ACC112 (cell line): Measurements from ENCODE around the gene SETMAR.

Experiments
- H2AFZ ChIP-seq: fragments of 200-600 bp; sonication (generic); one replicate; pipeline ENCODE4 v1.6.0; 2017; ENCODE audit warnings: antibody characterized with exemption, low read length; ENCODE audit not compliant: unreplicated experiment
- H3K27ac ChIP-seq: fragments of 200-600 bp; sonication (generic); 2 replicates; pipeline ENCODE4 v1.5.1; 2014; ENCODE audit warnings: low read depth, mild to moderate bottlenecking, antibody characterized with exemption, low read length, moderate library complexity
- H3K27me3 ChIP-seq: fragments of 200-600 bp; sonication (generic); 2 replicates; pipeline ENCODE4 v1.6.1; 2014; ENCODE audit warnings: mild to moderate bottlenecking, antibody characterized with exemption, low read length, moderate library complexity, mixed read lengths; ENCODE audit not compliant: insufficient read depth
- H3K36me3 ChIP-seq: fragments of 200-600 bp; sonication (generic); 2 replicates; pipeline ENCODE4 v1.6.1; 2016; ENCODE audit warnings: mild to moderate bottlenecking, antibody characterized with exemption, low read length, moderate library complexity, mixed read lengths; ENCODE audit not compliant: insufficient read depth
- H3K4me1 ChIP-seq: fragments of 200-600 bp; sonication (generic); one replicate; pipeline ENCODE4 v1.6.1; 2016; ENCODE audit warnings: low read length, mixed read lengths; ENCODE audit not compliant: insufficient read depth, unreplicated experiment, control insufficient read depth
- H3K4me3 ChIP-seq: fragments of 200-600 bp; sonication (generic); 2 replicates; pipeline ENCODE4 v1.5.1; 2014; ENCODE audit warnings: mild to moderate bottlenecking, low read depth, low read length
- H3K79me2 ChIP-seq: fragments of 200-600 bp; sonication (generic); one replicate; pipeline ENCODE4 v1.6.0; 2016; ENCODE audit warnings: low read length; ENCODE audit not compliant: control insufficient read depth, unreplicated experiment, insufficient read depth

The SETMAR gene

GRCh38 chr3:4303187-4304123 is at the start of gene SETMAR:
TSS of gene SETMAR (plus strand) at chr3:4303369. CDS start at chr3:4303371, 2 bp downstream.
- Histone ChIP-seq H3K79me2 (no peaks in the 10 kb centered on the region), H3K36me3 (no peaks in the 10 kb centered on the region)

DNA sequence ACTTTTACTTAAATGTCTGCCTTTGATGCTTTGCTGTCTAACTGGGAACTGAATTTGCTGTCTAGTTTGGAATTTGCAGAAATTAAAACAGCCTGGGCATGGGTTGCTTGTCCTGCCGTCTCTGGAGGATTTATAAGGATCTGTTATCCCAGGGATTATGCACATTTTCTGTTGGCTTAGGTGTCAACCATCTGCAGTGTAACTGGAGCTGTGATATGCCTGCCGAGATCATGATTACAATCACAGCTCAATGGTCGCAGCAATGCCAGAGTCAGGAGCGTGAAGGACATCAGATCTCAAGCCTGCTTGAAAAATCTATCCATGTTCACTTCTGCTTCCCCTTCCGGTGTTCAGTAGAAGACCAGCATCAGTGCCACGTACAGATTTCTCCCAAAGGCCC is 41.8 kb upstream of the SETMAR start:
- Histone ChIP-seq H3K4me1 (no peaks in the 10 kb centered on the region), H3K36me3 (no peaks in the 10 kb centered on the region), H3K79me2 (no peaks in the 10 kb centered on the region), H2AFZ (no peak overlapping the region), H3K27me3 (no peaks in the 10 kb centered on the region), H3K27ac (no peak overlapping the region), H3K4me3 (no peak overlapping the region)

More at GRCh38 chr3:4303187-4304123, at the start of gene SETMAR:
- Histone ChIP-seq H3K4me1 (no peaks in the 10 kb centered on the region), H3K4me3 (peak within 1 kb of the TSS; percentile 82), H3K27me3 (no peaks in the 10 kb centered on the region), H3K27ac (0 out of 2 replicates have a peak within 1 kb of the TSS, but pooled peaks have one; percentile 11), H2AFZ (peak within 1 kb of the TSS; percentile 81)

GRCh38 chr3:4264040-4264439 is 39.1 kb upstream of the SETMAR start:
- Histone ChIP-seq H3K4me1 (no peaks in the 10 kb centered on the region), H3K79me2 (no peaks in the 10 kb centered on the region), H3K27me3 (no peaks in the 10 kb centered on the region), H3K36me3 (no peaks in the 10 kb centered on the region), H3K27ac (no peak overlapping the region), H3K4me3 (no peak overlapping the region), H2AFZ (no peak overlapping the region)

DNA sequence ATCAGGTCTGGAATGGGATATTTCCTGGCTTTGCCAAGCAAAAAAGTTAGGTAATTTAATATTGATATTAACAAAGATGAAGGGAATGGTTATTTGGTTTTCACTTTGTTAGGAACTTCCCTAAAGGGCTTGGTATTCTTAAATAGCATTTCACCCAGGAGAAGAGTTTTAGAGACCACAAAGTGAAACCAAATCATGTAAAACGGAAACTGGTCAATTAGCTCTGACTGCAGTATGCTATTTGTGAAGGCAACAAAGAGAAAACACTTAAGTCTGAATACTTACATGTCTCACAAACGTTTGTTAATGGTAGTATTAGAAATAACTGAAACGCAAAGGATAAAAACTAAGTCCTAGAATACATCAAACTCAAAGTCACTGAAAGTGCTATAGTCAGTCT is 32.4 kb upstream of the SETMAR start:
- peak overlapping the region; percentile 67 for H3K4me3 ChIP-seq
- H3K36me3 ChIP-seq = no peaks in the 10 kb centered on the region
- H3K27ac ChIP-seq = no peak overlapping the region
- H2AFZ ChIP-seq = peak overlapping the region; percentile 54
- H3K27me3 ChIP-seq = peaks cover 10% of the 10 kb centered on the region; the same call in 1 of the 2 replicates
- no peaks in the 10 kb centered on the region for H3K79me2 ChIP-seq
- H3K4me1 ChIP-seq = no peaks in the 10 kb centered on the region

DNA sequence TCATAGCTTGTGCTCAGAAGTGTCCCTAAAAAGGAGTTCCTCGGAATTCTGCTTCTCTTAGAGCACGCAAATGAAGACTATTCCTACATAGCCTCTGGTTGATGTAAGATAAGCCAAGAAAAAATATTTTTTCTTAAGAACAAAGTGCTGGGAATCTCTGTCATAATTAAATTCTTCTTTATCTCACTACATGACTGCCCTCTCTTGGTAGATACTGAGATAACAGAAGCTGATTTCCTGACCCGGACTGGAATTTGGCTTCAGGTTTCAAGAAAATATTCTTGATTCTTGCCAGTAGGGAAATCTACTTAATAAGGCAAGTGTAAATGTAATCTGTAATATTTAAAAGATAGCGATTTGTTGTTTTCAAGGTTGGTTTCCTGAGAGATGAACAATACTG is 31.3 kb upstream of the SETMAR start:
- no peaks in the 10 kb centered on the region for H3K4me1 ChIP-seq
- no peak overlapping the region for H3K27ac ChIP-seq
- no peak overlapping the region for H3K4me3 ChIP-seq
- H3K79me2 ChIP-seq = no peaks in the 10 kb centered on the region
- H2AFZ ChIP-seq = no peak overlapping the region
- no peaks in the 10 kb centered on the region for H3K36me3 ChIP-seq
- H3K27me3 ChIP-seq = peaks cover 13% of the 10 kb centered on the region; the same call in 1 of the 2 replicates

GRCh38 chr3:4279516-4280105 is 23.6 kb upstream of the SETMAR start:
- H3K27ac ChIP-seq = no peak overlapping the region
- H3K4me3 ChIP-seq = no peak overlapping the region
- H3K27me3 ChIP-seq = peaks cover 33% of the 10 kb centered on the region
- H3K4me1 ChIP-seq = no peaks in the 10 kb centered on the region
- no peaks in the 10 kb centered on the region for H3K79me2 ChIP-seq
- no peak overlapping the region for H2AFZ ChIP-seq
- no peaks in the 10 kb centered on the region for H3K36me3 ChIP-seq

- no peaks in the 10 kb centered on the region for H3K36me3 ChIP-seq
- H3K27me3 ChIP-seq = peaks cover 22% of the 10 kb centered on the region
- no peak overlapping the region for H3K4me3 ChIP-seq
- H3K27ac ChIP-seq = no peak overlapping the region
- H3K79me2 ChIP-seq = no peaks in the 10 kb centered on the region
- no peaks in the 10 kb centered on the region for H3K4me1 ChIP-seq
- H2AFZ ChIP-seq = no peak overlapping the region
Observed at GRCh38 chr3:4281991-4282390, 21.2 kb upstream of the SETMAR start.

- Histone ChIP-seq H3K27ac (no peak overlapping the region), H3K36me3 (no peaks in the 10 kb centered on the region), H3K27me3 (peaks cover 45% of the 10 kb centered on the region), H3K4me1 (no peaks in the 10 kb centered on the region), H3K4me3 (no peak overlapping the region), H3K79me2 (no peaks in the 10 kb centered on the region), H2AFZ (no peak overlapping the region)
Observed at GRCh38 chr3:4284865-4285264, 18.3 kb upstream of the SETMAR start.

DNA sequence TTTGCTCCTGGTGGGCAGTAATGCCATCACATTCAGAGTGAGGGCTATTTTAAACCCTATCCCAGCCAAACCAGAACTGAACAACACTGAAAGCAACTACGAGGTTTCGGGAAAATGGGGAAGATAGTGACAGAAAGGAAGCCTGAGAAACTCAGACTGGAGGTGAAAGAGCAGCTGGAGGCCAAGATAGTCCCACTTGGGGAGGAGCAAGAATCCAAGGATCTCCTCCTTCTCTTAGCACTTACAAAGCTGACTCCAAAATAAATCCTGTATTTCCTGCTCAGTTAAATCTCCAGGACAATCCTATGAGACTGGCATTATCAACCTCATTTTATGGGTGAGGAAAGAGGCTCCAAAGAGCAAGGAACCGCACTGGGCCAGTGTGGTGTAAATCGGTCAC is 14.1 kb upstream of the SETMAR start:
- no peaks in the 10 kb centered on the region for H3K36me3 ChIP-seq

DNA sequence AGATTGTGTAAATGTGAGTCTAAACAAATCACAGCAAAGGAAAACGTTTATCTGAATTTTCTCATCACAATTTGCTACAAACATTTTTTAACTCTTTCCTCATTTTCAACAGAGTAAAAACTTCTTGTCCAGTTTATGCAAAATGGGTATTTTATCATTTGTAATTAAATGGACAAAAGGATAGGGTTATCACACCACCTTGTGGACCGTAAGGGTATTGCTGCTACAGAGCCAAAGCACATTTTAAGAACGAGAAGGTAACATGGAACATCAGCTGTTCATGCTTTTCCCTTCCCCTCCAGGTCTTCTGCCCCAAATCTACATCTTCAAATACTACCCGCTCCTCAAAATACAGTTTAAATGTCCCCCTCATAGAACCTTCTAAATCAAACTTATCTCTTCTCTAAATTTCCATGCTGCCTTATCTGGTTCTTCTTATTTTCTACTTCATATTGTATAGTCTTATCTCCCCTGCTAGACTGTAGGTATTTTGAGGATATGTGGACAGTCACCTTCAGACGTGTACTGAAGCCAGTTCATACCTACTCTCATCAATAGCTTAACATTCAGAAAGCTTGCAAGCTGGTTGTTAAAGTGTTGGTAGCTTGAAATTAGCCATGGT is 12.8 kb upstream of the SETMAR start:
- no peaks in the 10 kb centered on the region for H3K36me3 ChIP-seq
- H3K27ac ChIP-seq = no peak overlapping the region
- peaks cover 32% of the 10 kb centered on the region for H3K27me3 ChIP-seq
- H3K4me3 ChIP-seq = no peak overlapping the region
- no peaks in the 10 kb centered on the region for H3K4me1 ChIP-seq
- H2AFZ ChIP-seq = no peak overlapping the region
- H3K79me2 ChIP-seq = no peaks in the 10 kb centered on the region

More for the DNA sequence above, 14.1 kb upstream of the SETMAR start:
- no peak overlapping the region for H3K27ac ChIP-seq
- no peaks in the 10 kb centered on the region for H3K79me2 ChIP-seq
- peaks cover 32% of the 10 kb centered on the region for H3K27me3 ChIP-seq
- H3K4me1 ChIP-seq = no peaks in the 10 kb centered on the region
- H3K4me3 ChIP-seq = no peak overlapping the region
- no peak overlapping the region for H2AFZ ChIP-seq
